Keratinocyte (primary cell): ENCODE results near the gene CLDN5. TPM values are rescaled to one million over a fixed set of nuclear protein-coding genes. Genes with fewer than 3 reads are reported as not detected.

Experiments used
- DNase-seq: peaks from one replicate; pipeline ENCODE4 v3.0.0-alpha.2; 2011; ENCODE audit warnings: low read depth, missing footprints, low spot score
- FAIRE-seq: peaks from 2 replicates; lab custom pipeline; 2011; peaks lifted over from hg19 to GRCh38; lab: Jason Lieb, UNC
- H2AFZ ChIP-seq: 2 replicates; pipeline ENCODE4 v1.6.0; 2012; ENCODE audit warnings: low read length, control low read depth, inconsistent platforms; ENCODE audit not compliant: control insufficient read depth
- H3K27ac ChIP-seq: 2 replicates; pipeline ENCODE4 v1.5.1; 2011; ENCODE audit warnings: low read length; ENCODE audit not compliant: control insufficient read depth, insufficient read depth
- H3K27me3 ChIP-seq: 3 replicates; pipeline ENCODE4 v1.6.0; 2011; ENCODE audit warnings: low read length; ENCODE audit not compliant: control insufficient read depth, insufficient read depth; ENCODE audit errors: extremely low read depth
- H3K36me3 ChIP-seq, 2 experiments: 2 replicates in 1 of 2; 3 replicates in 1 of 2; pipeline ENCODE4 v1.5.1; 2011; ENCODE audit warnings: low read length in 2 of 2, mild to moderate bottlenecking in 1 of 2; ENCODE audit not compliant: control insufficient read depth in 2 of 2, insufficient read depth in 2 of 2; ENCODE audit errors: extremely low read depth in 1 of 2
- H3K4me1 ChIP-seq: 3 replicates; pipeline ENCODE4 v1.5.1; 2011; ENCODE audit warnings: low read length; ENCODE audit not compliant: control insufficient read depth, insufficient read depth; ENCODE audit errors: extremely low read depth
- H3K4me2 ChIP-seq: 3 replicates; pipeline ENCODE4 v1.6.0; 2011; ENCODE audit warnings: low read depth, low read length; ENCODE audit not compliant: control insufficient read depth, insufficient read depth; ENCODE audit errors: extremely low read depth
- H3K4me3 ChIP-seq, 3 experiments: fragments of 200-600 bp in 1 of 3; sonication (generic) in 1 of 3; 2 replicates in 2 of 3; 3 replicates in 1 of 3; pipeline ENCODE4 v1.5.1; 2011 to 2016; ENCODE audit warnings: low read length in 3 of 3, mild to moderate bottlenecking in 3 of 3, control low read depth in 2 of 3, inconsistent platforms in 1 of 3, low read depth in 1 of 3, mixed read lengths in 1 of 3, mixed run types in 1 of 3, moderate library complexity in 1 of 3; ENCODE audit not compliant: control insufficient read depth in 2 of 3, insufficient read depth in 2 of 3; ENCODE audit errors: extremely low read depth in 1 of 3
- H3K79me2 ChIP-seq: 2 replicates; pipeline ENCODE4 v1.6.0; 2012; ENCODE audit warnings: low read length; ENCODE audit not compliant: control insufficient read depth, insufficient read depth
- H3K9ac ChIP-seq: 3 replicates; pipeline ENCODE4 v1.6.0; 2011; ENCODE audit warnings: low read length; ENCODE audit not compliant: control insufficient read depth, insufficient read depth; ENCODE audit errors: extremely low read depth
- H3K9me1 ChIP-seq: 3 replicates; pipeline ENCODE4 v1.6.0; 2011; ENCODE audit warnings: low read length; ENCODE audit not compliant: control insufficient read depth, insufficient read depth; ENCODE audit errors: extremely low read depth
- H3K9me3 ChIP-seq: 2 replicates; pipeline ENCODE4 v1.5.1; 2012; ENCODE audit warnings: low read depth, low read length; ENCODE audit not compliant: control insufficient read depth
- H4K20me1 ChIP-seq: 3 replicates; pipeline ENCODE4 v1.6.0; 2011; ENCODE audit warnings: low read length; ENCODE audit not compliant: control insufficient read depth, insufficient read depth; ENCODE audit errors: extremely low read depth
- EZH2 ChIP-seq: IDR thresholded peaks from one replicate; pipeline ENCODE4 v1.6.1; 2012; ENCODE audit warnings: inconsistent platforms, mild to moderate bottlenecking, low read length, moderate library complexity
- dilution Hi-C: fragments of 300-500 bp; cut with MboI; formaldehyde crosslinking; loops from one replicate; pipeline ENCODE4 v1.7.0; 2020; ENCODE audit warnings: low sequenced_read_pairs; ENCODE audit not compliant: extremely low pct_ligation_motif_present
- polyA plus RNA-seq, 5 experiments: library from polyadenylated mRNA; depleted of rRNA in 3 of 5; stranded (reverse) in 3 of 5; stranded (forward) in 1 of 5; unstranded in 1 of 5; fragments of >200 nt; gene quantifications; 1 replicate in 1 of 5; 2 replicates in 3 of 5; 3 replicates in 1 of 5; pipeline versions ENCODE4 v1.2.1 to v1.2.3, GENCODE V29; 2011 to 2012; ENCODE audit warnings: missing spikeins in 2 of 5, low read depth in 1 of 5, low replicate concordance in 1 of 5
- TF ChIP-seq, protein P1 (sequence below), 3 experiments: IDR thresholded peaks in 1 of 3; conservative IDR thresholded peaks in 1 of 3; optimal IDR thresholded peaks in 1 of 3; 2 replicates in 2 of 3; 3 replicates in 1 of 3; pipeline versions ENCODE3 to v1.5.1; 2011; ENCODE audit warnings: low read length in 3 of 3, mild to moderate bottlenecking in 3 of 3, moderate library complexity in 2 of 3, control low read depth in 1 of 3, inconsistent platforms in 1 of 3; ENCODE audit not compliant: insufficient read depth in 2 of 3; ENCODE audit errors: extremely low read depth in 1 of 3

The CLDN5 gene
- polyA plus RNA-seq, 1 donor (not counting 4 experiments of a cell fraction or from before 2014, with no cell fraction given): not detected

DNA sequence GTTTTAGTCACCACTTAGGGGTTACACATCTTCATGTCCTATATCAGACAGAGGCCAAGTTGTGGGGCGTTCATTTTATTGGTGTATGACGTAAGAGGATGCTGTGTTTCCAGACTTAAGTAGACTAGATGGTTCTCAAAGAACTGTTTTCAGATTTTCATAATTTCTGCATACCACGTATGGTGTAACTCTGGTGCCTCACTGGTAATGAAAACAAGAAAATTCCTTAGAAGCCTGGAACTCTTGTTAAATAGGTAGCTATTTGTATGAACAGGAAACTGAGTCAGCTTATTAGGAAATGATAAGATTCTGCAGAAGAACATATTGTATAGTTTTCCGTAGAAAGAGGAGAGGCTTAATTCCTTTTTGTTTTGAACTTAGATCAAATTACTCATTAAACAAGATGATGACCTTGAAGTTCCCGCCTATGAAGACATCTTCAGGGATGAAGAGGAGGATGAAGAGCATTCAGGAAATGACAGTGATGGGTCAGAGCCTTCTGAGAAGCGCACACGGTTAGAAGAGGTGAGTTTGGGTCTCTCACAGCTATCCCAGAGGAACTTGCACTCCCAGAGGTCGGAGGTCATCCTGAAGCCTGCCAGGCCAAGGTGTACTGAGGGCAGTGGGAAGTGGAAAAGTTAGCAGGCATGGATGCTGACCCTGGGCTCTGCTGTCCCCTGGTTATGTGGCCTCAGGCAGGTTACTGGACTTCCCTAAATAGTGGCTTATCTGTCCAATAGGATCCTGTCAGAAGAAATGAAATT lies 40.5 kb downstream of the CLDN5 start:
- dilution Hi-C loops: no loop called here
- peaks cover 11% of the 10 kb centered on the region for H3K4me1 ChIP-seq
- no peaks in the 10 kb centered on the region for H3K9me3 ChIP-seq
- H3K4me2 ChIP-seq: no peak overlapping the region
- no peaks in the 10 kb centered on the region for H4K20me1 ChIP-seq
- no peaks in the 10 kb centered on the region for H3K27me3 ChIP-seq
- no peak for TF ChIP-seq EZH2
- TF ChIP-seq, protein P1, sequence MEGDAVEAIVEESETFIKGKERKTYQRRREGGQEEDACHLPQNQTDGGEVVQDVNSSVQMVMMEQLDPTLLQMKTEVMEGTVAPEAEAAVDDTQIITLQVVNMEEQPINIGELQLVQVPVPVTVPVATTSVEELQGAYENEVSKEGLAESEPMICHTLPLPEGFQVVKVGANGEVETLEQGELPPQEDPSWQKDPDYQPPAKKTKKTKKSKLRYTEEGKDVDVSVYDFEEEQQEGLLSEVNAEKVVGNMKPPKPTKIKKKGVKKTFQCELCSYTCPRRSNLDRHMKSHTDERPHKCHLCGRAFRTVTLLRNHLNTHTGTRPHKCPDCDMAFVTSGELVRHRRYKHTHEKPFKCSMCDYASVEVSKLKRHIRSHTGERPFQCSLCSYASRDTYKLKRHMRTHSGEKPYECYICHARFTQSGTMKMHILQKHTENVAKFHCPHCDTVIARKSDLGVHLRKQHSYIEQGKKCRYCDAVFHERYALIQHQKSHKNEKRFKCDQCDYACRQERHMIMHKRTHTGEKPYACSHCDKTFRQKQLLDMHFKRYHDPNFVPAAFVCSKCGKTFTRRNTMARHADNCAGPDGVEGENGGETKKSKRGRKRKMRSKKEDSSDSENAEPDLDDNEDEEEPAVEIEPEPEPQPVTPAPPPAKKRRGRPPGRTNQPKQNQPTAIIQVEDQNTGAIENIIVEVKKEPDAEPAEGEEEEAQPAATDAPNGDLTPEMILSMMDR (optimal IDR thresholded peaks at IDR 0.05 in 1 of 3, IDR thresholded peaks at IDR 0.05 in 1 of 3, conservative IDR thresholded peaks at IDR 0.05 in 1 of 3; ENCODE audit: extremely low read depth in 1 of 3, insufficient read depth in 2 of 3, low read length in 3 of 3): no peak
- H2AFZ ChIP-seq: no peak overlapping the region
- peaks cover 14% of the 10 kb centered on the region for H3K79me2 ChIP-seq
- no peak overlapping the region for H3K4me3 ChIP-seq
- no peak overlapping the region for H3K9ac ChIP-seq
- H3K36me3 ChIP-seq: peaks cover 1 to 13% of the 10 kb centered on the region in 2 experiments
- no peaks in the 10 kb centered on the region for H3K9me1 ChIP-seq
- DNase-seq (no peak), FAIRE-seq (no peak)
- no peak overlapping the region for H3K27ac ChIP-seq

DNA sequence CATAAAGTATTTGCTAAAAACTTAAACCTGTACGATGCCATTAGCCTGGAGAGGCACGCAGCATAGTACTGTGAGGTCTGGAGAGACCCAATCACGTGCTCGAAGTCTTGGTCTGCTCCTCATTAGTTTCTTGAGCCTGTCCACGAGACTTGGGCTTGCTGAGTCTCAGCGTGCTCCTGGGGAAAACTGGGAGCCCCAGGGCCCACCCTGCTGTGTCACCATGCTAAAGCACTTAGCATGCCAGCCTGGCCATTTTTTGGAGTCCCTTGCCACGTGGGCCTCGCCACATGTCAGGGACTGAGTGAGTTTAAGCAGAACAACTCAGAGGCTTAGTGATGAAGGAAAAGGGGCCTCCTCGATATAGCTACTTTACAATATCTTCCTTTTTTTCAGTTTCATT lies 41.9 kb downstream of the CLDN5 start:
- Histone ChIP-seq H3K9me1 (no peaks in the 10 kb centered on the region), H3K4me3 (no peak overlapping the region), H2AFZ (no peak overlapping the region), H3K9ac (no peak overlapping the region), H3K4me1 (peaks cover 20% of the 10 kb centered on the region), H3K27me3 (no peaks in the 10 kb centered on the region), H3K79me2 (peaks cover 27% of the 10 kb centered on the region), H3K27ac (no peak overlapping the region), H3K9me3 (no peaks in the 10 kb centered on the region), H4K20me1 (peaks cover 3% of the 10 kb centered on the region), H3K4me2 (no peak overlapping the region), H3K36me3 (peaks cover 1 to 13% of the 10 kb centered on the region in 2 experiments)
- no peak for DNase-seq
- no peak for FAIRE-seq
- TF ChIP-seq EZH2: no peak
- dilution Hi-C loops: no loop called here
